ENCODE data around the gene TNFSF18. TPM values are rescaled to one million over a fixed set of nuclear protein-coding genes. Genes with fewer than 3 reads are reported as not detected.
"Not testable (repeated sequence)": the region's sequence is repeated elsewhere in the genome, so short reads cannot be mapped to it uniquely, and the experiment has no call there.

Gene TNFSF18, protein sequence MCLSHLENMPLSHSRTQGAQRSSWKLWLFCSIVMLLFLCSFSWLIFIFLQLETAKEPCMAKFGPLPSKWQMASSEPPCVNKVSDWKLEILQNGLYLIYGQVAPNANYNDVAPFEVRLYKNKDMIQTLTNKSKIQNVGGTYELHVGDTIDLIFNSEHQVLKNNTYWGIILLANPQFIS
- 0.53 TPM for total RNA-seq
- polyA plus RNA-seq: not detected

DNA sequence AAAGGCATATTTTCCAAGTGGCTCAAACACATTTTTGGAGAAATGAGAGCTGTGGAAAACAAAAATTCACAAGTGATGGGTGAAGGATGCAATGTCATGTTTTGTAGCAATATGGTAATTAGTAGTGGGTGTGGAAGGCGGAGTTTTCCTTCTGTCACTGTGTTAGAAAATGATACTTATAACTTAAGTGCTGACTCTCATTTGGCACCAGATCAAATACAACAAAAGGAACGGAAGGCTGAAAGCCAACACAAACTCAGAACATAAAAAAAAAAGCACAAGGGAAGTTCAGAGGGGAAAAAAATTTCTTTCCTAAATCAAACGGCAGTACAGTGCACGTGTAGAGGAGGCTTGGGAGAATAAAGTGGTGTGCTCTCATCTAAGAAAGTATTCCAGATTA, at the start of gene TNFSF18:
TSS of gene TNFSF18 (minus strand) at position 77 of the 400 bp plus-strand sequence. CDS start at position 32, 45 bp downstream.
- Histone ChIP-seq H3K27ac (ENCODE audit: low read depth) (no peak within 1 kb of the TSS), H3K4me3 (ENCODE audit: low read depth, low read length) (no peak within 1 kb of the TSS), H3K36me3 (ENCODE audit: insufficient read depth) (no peaks in the 10 kb centered on the region), H3K4me1 (ENCODE audit: insufficient read depth) (no peaks in the 10 kb centered on the region)
- 19% methylated on average over 4 of the region's 4 CpGs for WGBS
- DNase-seq (ENCODE audit: extremely low spot score): no peak

- DNase-seq (ENCODE audit: extremely low spot score): no peak
- no peak overlapping the region for H3K4me3 ChIP-seq (ENCODE audit: low read depth, low read length)
- no peaks in the 10 kb centered on the region for H3K4me1 ChIP-seq (ENCODE audit: insufficient read depth)
- no peaks in the 10 kb centered on the region for H3K36me3 ChIP-seq (ENCODE audit: insufficient read depth)
- no peak overlapping the region for H3K27ac ChIP-seq (ENCODE audit: low read depth)
- 81% methylated on average over 2 of the region's 2 CpGs for WGBS
Measured at GRCh38 chr1:173099166-173099565, 48.4 kb upstream of the TNFSF18 start.

- H3K4me3 ChIP-seq (ENCODE audit: low read depth, low read length): no peak overlapping the region
- H3K4me1 ChIP-seq (ENCODE audit: insufficient read depth): no peaks in the 10 kb centered on the region
- no peak for DNase-seq (ENCODE audit: extremely low spot score)
- H3K36me3 ChIP-seq (ENCODE audit: insufficient read depth): no peaks in the 10 kb centered on the region
- no peak overlapping the region for H3K27ac ChIP-seq (ENCODE audit: low read depth)
Measured at GRCh38 chr1:173098117-173098516, 47.4 kb upstream of the TNFSF18 start.

GRCh38 chr1:173097001-173097400, 46.3 kb upstream of the TNFSF18 start:
- 90% methylated on average over 1 of the region's 1 CpG for WGBS
- Histone ChIP-seq H3K4me1 (ENCODE audit: insufficient read depth) (no peaks in the 10 kb centered on the region), H3K36me3 (ENCODE audit: insufficient read depth) (no peaks in the 10 kb centered on the region), H3K27ac (ENCODE audit: low read depth) (no peak overlapping the region), H3K4me3 (ENCODE audit: low read depth, low read length) (no peak overlapping the region)
- no peak for DNase-seq (ENCODE audit: extremely low spot score)

DNA sequence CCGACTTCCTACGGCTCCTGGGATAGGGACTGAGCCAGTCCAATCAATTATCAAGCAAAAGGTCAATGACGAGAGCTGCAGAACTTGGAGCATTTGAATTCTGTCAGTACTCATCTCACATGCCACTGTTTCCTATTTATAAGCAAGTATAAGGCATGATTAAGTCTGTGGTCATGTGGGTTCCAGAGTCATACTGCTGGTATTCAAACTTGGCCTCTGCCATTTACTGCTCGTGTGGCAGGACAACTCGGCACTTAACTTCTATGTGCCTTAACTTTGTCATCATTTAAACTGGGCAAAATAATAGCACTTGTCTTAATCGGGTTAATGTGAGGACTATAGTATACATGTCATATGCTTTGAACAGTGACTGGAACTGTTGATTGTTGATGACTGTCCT, 44.9 kb upstream of the TNFSF18 start:
- Histone ChIP-seq H3K4me1 (ENCODE audit: insufficient read depth) (no peaks in the 10 kb centered on the region), H3K4me3 (ENCODE audit: low read depth, low read length) (no peak overlapping the region), H3K36me3 (ENCODE audit: insufficient read depth) (no peaks in the 10 kb centered on the region), H3K27ac (ENCODE audit: low read depth) (no peak overlapping the region)
- WGBS: 79% methylated on average over 6 of the region's 6 CpGs
- no peak for DNase-seq (ENCODE audit: extremely low spot score)

GRCh38 chr1:173094541-173094940, 43.8 kb upstream of the TNFSF18 start:
- no peak overlapping the region for H3K4me3 ChIP-seq (ENCODE audit: low read depth, low read length)
- no peak for DNase-seq (ENCODE audit: extremely low spot score)
- H3K36me3 ChIP-seq (ENCODE audit: insufficient read depth): no peaks in the 10 kb centered on the region
- 93% methylated on average over 4 of the region's 4 CpGs for WGBS
- H3K4me1 ChIP-seq (ENCODE audit: insufficient read depth): no peaks in the 10 kb centered on the region
- no peak overlapping the region for H3K27ac ChIP-seq (ENCODE audit: low read depth)

GRCh38 chr1:173093691-173094445, 43.1 kb upstream of the TNFSF18 start:
- H3K4me1 ChIP-seq (ENCODE audit: insufficient read depth): no peaks in the 10 kb centered on the region
- no peak overlapping the region for H3K27ac ChIP-seq (ENCODE audit: low read depth)
- no peak overlapping the region for H3K4me3 ChIP-seq (ENCODE audit: low read depth, low read length)
- no peak for DNase-seq (ENCODE audit: extremely low spot score)
- no peaks in the 10 kb centered on the region for H3K36me3 ChIP-seq (ENCODE audit: insufficient read depth)

- DNase-seq (ENCODE audit: extremely low spot score): no peak
- 92% methylated on average over 6 of the region's 6 CpGs for WGBS
- Histone ChIP-seq H3K4me3 (ENCODE audit: low read depth, low read length) (no peak overlapping the region), H3K4me1 (ENCODE audit: insufficient read depth) (no peaks in the 10 kb centered on the region), H3K27ac (ENCODE audit: low read depth) (no peak overlapping the region), H3K36me3 (ENCODE audit: insufficient read depth) (no peaks in the 10 kb centered on the region)
Measured at GRCh38 chr1:173084292-173084691, 33.6 kb upstream of the TNFSF18 start.

- no peak overlapping the region for H3K27ac ChIP-seq (ENCODE audit: low read depth)
- DNase-seq (ENCODE audit: extremely low spot score): no peak
- H3K36me3 ChIP-seq (ENCODE audit: insufficient read depth): no peaks in the 10 kb centered on the region
- no peak overlapping the region for H3K4me3 ChIP-seq (ENCODE audit: low read depth, low read length)
- 71% methylated on average over 1 of the region's 1 CpG for WGBS
- H3K4me1 ChIP-seq (ENCODE audit: insufficient read depth): no peaks in the 10 kb centered on the region
Measured at GRCh38 chr1:173082913-173083312, 32.2 kb upstream of the TNFSF18 start.

DNA sequence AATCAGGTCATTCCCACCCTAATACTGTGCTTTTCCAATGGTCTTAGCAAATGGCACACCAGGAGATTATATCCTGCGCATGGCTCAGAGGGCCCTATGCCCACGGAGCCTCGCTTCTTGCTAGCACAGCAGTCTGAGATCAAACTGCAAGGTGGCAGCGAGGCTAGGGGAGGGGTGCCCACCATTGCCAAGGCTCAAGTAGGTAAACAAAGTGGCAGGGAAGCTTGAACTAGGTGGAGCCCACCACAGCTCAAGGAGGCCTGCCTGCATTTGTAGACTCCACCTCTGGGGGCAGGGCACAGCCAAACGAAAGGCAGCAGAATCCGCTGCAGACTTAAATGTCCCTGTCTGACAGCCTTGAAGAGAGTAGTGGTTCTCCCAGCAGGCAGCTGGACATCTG, 23.5 kb upstream of the TNFSF18 start:
- not testable (repeated sequence) for H3K27ac ChIP-seq (ENCODE audit: low read depth); H3K4me3 ChIP-seq (ENCODE audit: low read depth, low read length)
- 94% methylated on average over 6 of the region's 6 CpGs for WGBS

DNA sequence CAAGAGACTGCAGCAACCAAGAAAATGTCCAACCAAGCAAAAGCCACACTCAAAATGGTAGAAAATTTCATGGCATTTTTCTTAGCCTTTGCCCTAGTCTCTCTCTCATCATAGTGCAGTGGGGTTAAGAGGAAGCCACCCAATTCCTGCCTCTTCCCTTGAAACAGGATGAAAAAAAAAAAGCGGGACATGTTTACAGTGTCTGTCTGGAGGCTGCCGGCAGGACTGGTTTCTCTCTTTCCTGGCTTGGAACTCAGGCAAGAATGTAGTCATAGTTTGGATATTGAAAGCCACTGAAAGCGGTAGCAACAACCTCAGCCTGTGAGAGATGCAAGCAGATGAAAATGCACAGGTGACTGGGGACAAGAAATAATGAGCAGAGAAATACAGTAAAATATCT, 13.3 kb upstream of the TNFSF18 start:
- H3K36me3 ChIP-seq (ENCODE audit: insufficient read depth): no peaks in the 10 kb centered on the region
- no peak overlapping the region for H3K27ac ChIP-seq (ENCODE audit: low read depth)
- DNase-seq (ENCODE audit: extremely low spot score): no peak
- WGBS: 21% methylated on average over 3 of the region's 3 CpGs
- H3K4me3 ChIP-seq (ENCODE audit: low read depth, low read length): no peak overlapping the region
- H3K4me1 ChIP-seq (ENCODE audit: insufficient read depth): no peaks in the 10 kb centered on the region

More for the DNA sequence above, 23.5 kb upstream of the TNFSF18 start:
- DNase-seq (ENCODE audit: extremely low spot score); H3K36me3 ChIP-seq (ENCODE audit: insufficient read depth); H3K4me1 ChIP-seq (ENCODE audit: insufficient read depth): not testable (repeated sequence)

DNA sequence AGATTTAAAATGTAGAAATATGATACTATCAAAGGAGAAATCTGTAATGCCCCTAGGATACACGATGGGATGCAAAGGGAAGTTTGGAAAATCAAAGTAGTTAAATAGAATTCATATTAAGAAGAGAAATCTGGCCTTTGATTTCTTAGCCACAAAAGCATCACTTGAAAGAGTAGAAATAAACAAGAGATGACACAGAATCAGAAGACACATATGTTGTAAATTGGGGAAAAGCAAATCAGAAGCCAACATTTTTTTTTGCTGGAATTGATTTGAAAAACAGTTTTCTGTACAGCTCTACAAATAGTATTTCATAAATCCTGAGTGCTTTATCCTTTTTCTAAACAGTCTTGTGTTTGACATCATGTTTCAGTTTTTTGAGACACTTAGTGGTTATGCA, 12.4 kb upstream of the TNFSF18 start:
- no peaks in the 10 kb centered on the region for H3K4me1 ChIP-seq (ENCODE audit: insufficient read depth)
- 51% methylated on average over 1 of the region's 1 CpG for WGBS
- H3K27ac ChIP-seq (ENCODE audit: low read depth): no peak overlapping the region
- DNase-seq (ENCODE audit: extremely low spot score): no peak
- no peaks in the 10 kb centered on the region for H3K36me3 ChIP-seq (ENCODE audit: insufficient read depth)
- no peak overlapping the region for H3K4me3 ChIP-seq (ENCODE audit: low read depth, low read length)

- no peak overlapping the region for H3K4me3 ChIP-seq (ENCODE audit: low read depth, low read length)
- WGBS: 58% methylated on average over 1 of the region's 1 CpG
- no peaks in the 10 kb centered on the region for H3K4me1 ChIP-seq (ENCODE audit: insufficient read depth)
- no peak for DNase-seq (ENCODE audit: extremely low spot score)
- no peaks in the 10 kb centered on the region for H3K36me3 ChIP-seq (ENCODE audit: insufficient read depth)
- no peak overlapping the region for H3K27ac ChIP-seq (ENCODE audit: low read depth)
Measured at GRCh38 chr1:173062150-173062938, 11.6 kb upstream of the TNFSF18 start.

- no peak overlapping the region for H3K4me3 ChIP-seq (ENCODE audit: low read depth, low read length)
- WGBS: 71% methylated on average over 1 of the region's 1 CpG
- DNase-seq (ENCODE audit: extremely low spot score): no peak
- no peaks in the 10 kb centered on the region for H3K4me1 ChIP-seq (ENCODE audit: insufficient read depth)
- H3K27ac ChIP-seq (ENCODE audit: low read depth): no peak overlapping the region
- H3K36me3 ChIP-seq (ENCODE audit: insufficient read depth): no peaks in the 10 kb centered on the region
Measured at GRCh38 chr1:173058556-173058955, 7.8 kb upstream of the TNFSF18 start.

Measured in urinary bladder (tissue), 4 donors.